H1 (cell line): ENCODE results near the gene HABP2. TPM values are rescaled to one million over a fixed set of nuclear protein-coding genes. Genes with fewer than 3 reads are reported as not detected.
A peak's percentile ranks its signal among the peaks of the same experiment; 100 is the strongest.

Experiments
- CTCF ChIA-PET: fragments of 300-600 bp; sonication (Branson Sonifier 250); formaldehyde crosslinking; loops from one replicate; lab custom pipeline; 2021; ENCODE audit not compliant: partially characterized antibody; lab: Charles Lee
- POLR2A ChIA-PET: fragments of 300-600 bp; sonication (Branson Sonifier 250); formaldehyde crosslinking; loops from one replicate; lab custom pipeline; 2021; ENCODE audit warnings: inconsistent platforms; ENCODE audit not compliant: partially characterized antibody; lab: Charles Lee
- DNase-seq, 2 experiments: peaks; one replicate each; pipeline versions ENCODE4 v3.0.0 to v3.0.0-alpha.2; 2010 to 2022; ENCODE audit warnings: low spot score in 2 of 2, low read depth in 1 of 2, mixed read lengths in 1 of 2
- FAIRE-seq: peaks from 2 replicates; lab custom pipeline; 2011; peaks lifted over from hg19 to GRCh38; lab: Jason Lieb, UNC
- H2AFZ ChIP-seq: 2 replicates; pipeline ENCODE4 v1.8.1; 2012; ENCODE audit warnings: low read length, inconsistent platforms
- H2AK5ac ChIP-seq: 2 replicates; pipeline ENCODE4 v1.6.1; 2013; ENCODE audit warnings: low read depth, low read length
- H2BK120ac ChIP-seq: replicated peaks from 2 replicates; pipeline ENCODE3; 2013; ENCODE audit warnings: low read depth, low read length, inconsistent platforms
- H2BK12ac ChIP-seq: 2 replicates; pipeline ENCODE4 v1.6.1; 2013; ENCODE audit warnings: low read depth, low read length
- H2BK15ac ChIP-seq: 2 replicates; pipeline ENCODE4 v1.6.1; 2013; ENCODE audit warnings: low read length
- H2BK20ac ChIP-seq: 2 replicates; pipeline ENCODE4 v1.6.1; 2013; ENCODE audit warnings: low read length
- H2BK5ac ChIP-seq: 2 replicates; pipeline ENCODE4 v1.6.1; 2013; ENCODE audit warnings: low read depth, low read length
- H3K14ac ChIP-seq: 2 replicates; pipeline ENCODE4 v1.6.1; 2013; ENCODE audit warnings: inconsistent platforms; ENCODE audit not compliant: insufficient read length
- H3K18ac ChIP-seq: 2 replicates; pipeline ENCODE4 v1.6.1; 2013; ENCODE audit warnings: low read length; ENCODE audit errors: extremely low read depth
- H3K23ac ChIP-seq: 2 replicates; pipeline ENCODE4 v1.6.1; 2013; ENCODE audit warnings: inconsistent platforms; ENCODE audit not compliant: insufficient read length
- H3K23me2 ChIP-seq: 2 replicates; pipeline ENCODE4 v1.6.1; 2013; ENCODE audit warnings: low read depth, low read length
- H3K27ac ChIP-seq: 2 replicates; pipeline ENCODE4 v1.6.1; 2011; ENCODE audit warnings: low read depth, low read length, inconsistent platforms
- H3K27me3 ChIP-seq, 4 experiments: replicated peaks in 1 of 4; 1 replicate in 1 of 4; 2 replicates in 3 of 4; pipeline versions ENCODE4 v1.6.1 to v1.8.1; 2011 to 2013; ENCODE audit warnings: low read length in 3 of 4, mild to moderate bottlenecking in 3 of 4, inconsistent platforms in 2 of 4, mixed read lengths in 2 of 4, moderate library complexity in 1 of 4; ENCODE audit not compliant: control insufficient read depth in 3 of 4, insufficient read depth in 3 of 4; ENCODE audit errors: extremely low read depth in 1 of 4
- H3K36me3 ChIP-seq, 4 experiments: 2 replicates each; pipeline versions ENCODE4 v1.6.1 to v1.8.1; 2011 to 2013; ENCODE audit warnings: mild to moderate bottlenecking in 4 of 4, low read length in 3 of 4, moderate library complexity in 2 of 4, control low read depth in 1 of 4, inconsistent platforms in 1 of 4; ENCODE audit not compliant: insufficient read depth in 4 of 4, control insufficient read depth in 2 of 4
- H3K4ac ChIP-seq: replicated peaks from 2 replicates; pipeline ENCODE3; 2013; ENCODE audit warnings: low read length, low read depth, mixed read lengths, inconsistent platforms; ENCODE audit not compliant: insufficient read length
- H3K4me1 ChIP-seq, 4 experiments: replicated peaks in 1 of 4; 1 replicate in 1 of 4; 2 replicates in 3 of 4; pipeline versions ENCODE4 v1.6.1 to v1.8.1; 2011 to 2013; ENCODE audit warnings: low read length in 3 of 4, inconsistent platforms in 2 of 4, mixed read lengths in 1 of 4; ENCODE audit not compliant: insufficient read depth in 4 of 4, control insufficient read depth in 3 of 4
- H3K4me2 ChIP-seq, 2 experiments: 2 replicates each; pipeline versions ENCODE4 v1.6.1 to v1.8.1; 2011 to 2013; ENCODE audit warnings: low read depth in 2 of 2, low read length in 2 of 2, control low read depth in 1 of 2, inconsistent platforms in 1 of 2, mild to moderate bottlenecking in 1 of 2; ENCODE audit not compliant: insufficient read depth in 1 of 2
- H3K4me3 ChIP-seq, 4 experiments: fragments of 200-600, 300-600 bp in 1 of 4; sonication (generic), shearing (Covaris generic), sonication (Bioruptor Twin) in 1 of 4; 2 replicates each; pipeline versions ENCODE4 v1.5.1 to v1.8.1; 2011 to 2016; ENCODE audit warnings: low read length in 4 of 4, low read depth in 3 of 4, control low read depth in 2 of 4, inconsistent platforms in 2 of 4, mild to moderate bottlenecking in 2 of 4, mixed read lengths in 1 of 4, moderate library complexity in 1 of 4; ENCODE audit not compliant: insufficient read depth in 2 of 4; ENCODE audit errors: extremely low read depth in 1 of 4
- H3K56ac ChIP-seq: replicated peaks from 2 replicates; pipeline ENCODE3; 2013; ENCODE audit warnings: low read depth, mild to moderate bottlenecking, mixed read lengths, low read length, inconsistent platforms; ENCODE audit not compliant: insufficient read length
- H3K79me1 ChIP-seq: 2 replicates; pipeline ENCODE4 v1.6.1; 2013; ENCODE audit warnings: low read depth, low read length, control low read depth
- H3K79me2 ChIP-seq, 2 experiments: 2 replicates each; pipeline versions ENCODE4 v1.6.1 to v1.8.1; 2012 to 2013; ENCODE audit warnings: low read length in 2 of 2, mild to moderate bottlenecking in 2 of 2, inconsistent platforms in 1 of 2; ENCODE audit not compliant: insufficient read depth in 2 of 2, control insufficient read depth in 1 of 2
- H3K9ac ChIP-seq, 4 experiments: replicated peaks in 1 of 4; 1 replicate in 1 of 4; 2 replicates in 3 of 4; pipeline versions ENCODE4 v1.6.1 to v1.8.1; 2011 to 2013; ENCODE audit warnings: low read depth in 3 of 4, low read length in 3 of 4, control low read depth in 2 of 4, mild to moderate bottlenecking in 2 of 4, moderate library complexity in 2 of 4, inconsistent platforms in 1 of 4; ENCODE audit errors: extremely low read depth in 1 of 4
- H3K9me3 ChIP-seq, 2 experiments: 2 replicates each; pipeline versions ENCODE4 v1.6.1 to v1.8.1; 2012 to 2013; ENCODE audit warnings: mild to moderate bottlenecking in 2 of 2, moderate library complexity in 2 of 2, control low read depth in 1 of 2, inconsistent platforms in 1 of 2, low read depth in 1 of 2, low read length in 1 of 2, mixed read lengths in 1 of 2; ENCODE audit not compliant: insufficient read depth in 2 of 2
- H4K20me1 ChIP-seq, 2 experiments: replicated peaks in 1 of 2; 2 replicates each; pipeline versions ENCODE3 to v1.8.1; 2011 to 2013; ENCODE audit warnings: inconsistent platforms in 2 of 2, low read length in 2 of 2, mild to moderate bottlenecking in 1 of 2; ENCODE audit not compliant: insufficient read depth in 2 of 2, control insufficient read depth in 1 of 2
- H4K5ac ChIP-seq: 2 replicates; pipeline ENCODE4 v1.6.1; 2013; ENCODE audit warnings: low read length, low read depth, mixed read lengths, inconsistent platforms; ENCODE audit not compliant: insufficient read length
- H4K8ac ChIP-seq: 2 replicates; pipeline ENCODE4 v1.8.0; 2013; ENCODE audit warnings: mild to moderate bottlenecking, moderate library complexity, low read length, inconsistent platforms; ENCODE audit not compliant: insufficient read depth; ENCODE audit errors: extremely low read depth
- H4K91ac ChIP-seq: replicated peaks from 2 replicates; pipeline ENCODE3; 2013; ENCODE audit warnings: low read length, mixed read lengths, inconsistent platforms; ENCODE audit not compliant: insufficient read length
- KDM4A ChIP-seq: IDR thresholded peaks from one replicate; pipeline ENCODE4 v1.7.1; 2012; ENCODE audit warnings: low read depth, mild to moderate bottlenecking, moderate library complexity, low read length, inconsistent platforms; ENCODE audit not compliant: severe bottlenecking
- SIX5 ChIP-seq: IDR thresholded peaks from 2 replicates; pipeline ENCODE4 v1.6.1; 2011; ENCODE audit warnings: mild to moderate bottlenecking, low read depth, low read length
- whole genome bisulfite sequencing, 2 experiments: shearing (Covaris generic) in 1 of 2; methylation state at CpG; one replicate each; pipeline versions ENCODE4 v1.1.6 to v1.1.7; 2013 to 2015; ENCODE audit warnings: low lambda C conversion rate in 2 of 2, mixed read lengths in 2 of 2, inconsistent platforms in 1 of 2, low coverage in 1 of 2, missing lambda C conversion rate in 1 of 2; ENCODE audit not compliant: insufficient replicate concordance in 2 of 2, insufficient coverage in 1 of 2, insufficient read length in 1 of 2; ENCODE audit errors: extremely low coverage in 1 of 2, missing lambda C conversion rate in 1 of 2; 5-methylcytosine and 5-hydroxymethylcytosine counted together
- polyA plus RNA-seq, 7 experiments: library from polyadenylated mRNA; depleted of rRNA in 3 of 7; stranded (reverse) in 5 of 7; unstranded in 2 of 7; fragments of >200 nt in 5 of 7; fragments of 200-250 nt in 2 of 7; gene quantifications; 1 replicate in 5 of 7; 2 replicates in 1 of 7; 4 replicates in 1 of 7; pipeline versions ENCODE4 v1.2.1 to v1.2.3, GENCODE V29; 2011 to 2013; ENCODE audit warnings: missing spikeins in 2 of 7, mixed read lengths in 2 of 7
- total RNA-seq: library from RNA; stranded (reverse); fragmentation: NEBNext Ultra II Directional; extraction: Animal tissue kit (Norgen Biotek cat#: 25700); gene quantifications from 2 replicates; pipeline ENCODE4 v1.2.1, GENCODE V29; 2021

HABP2 gene
- total and polyA plus RNA-seq, 2 of the 8 experiments (the other 6 are each of a cell fraction or from before 2014, with no cell fraction given) = not detected

GRCh38 chr10:113628607-113629153 lies 75.8 kb downstream of the HABP2 start:
- Histone ChIP-seq H3K4me3 (no peak overlapping the region), H3K9me3 (no peaks in the 10 kb centered on the region), H3K18ac (no peak overlapping the region), H2AFZ (no peak overlapping the region), H2BK5ac (no peak overlapping the region), H2AK5ac (no peak overlapping the region), H4K20me1 (no peaks in the 10 kb centered on the region), H3K4me1 (peaks cover 0 to 5% (median 0%) of the 10 kb centered on the region in 4 experiments; a peak in 2 of 7 replicates), H2BK12ac (no peak overlapping the region), H3K27me3 (no peaks in the 10 kb centered on the region; a peak in 2 of 7 replicates), H3K4ac (no peak overlapping the region), H3K23me2 (no peaks in the 10 kb centered on the region), H3K36me3 (no peaks in the 10 kb centered on the region), H2BK20ac (no peak overlapping the region), H3K79me2 (no peaks in the 10 kb centered on the region), H3K23ac (no peak overlapping the region), H3K14ac (peak overlapping the region; percentile 43), H4K91ac (no peak overlapping the region), H3K79me1 (no peaks in the 10 kb centered on the region), H2BK15ac (no peak overlapping the region), H3K9ac (no peak overlapping the region), H2BK120ac (no peak overlapping the region), H4K5ac (no peak overlapping the region), H4K8ac (no peak overlapping the region), H3K27ac (no peak overlapping the region), H3K56ac (no peak overlapping the region), H3K4me2 (no peak overlapping the region)
- TF ChIP-seq SIX5 (no peak), KDM4A (no peak)
- no peak for DNase-seq
- WGBS, 2 experiments = 88% methylated on average over 2 of the region's 2 CpGs; no CpG with 5 or more reads in 1 of the 2 experiments
- FAIRE-seq = no peak
- POLR2A ChIA-PET = interaction anchor here (0.7 kb wide), 1 partner anchor 21 kb away, joined by 3 read pairs; no protein-coding TSS in a partner anchor
- CTCF ChIA-PET = interaction anchor here (5.7 kb wide), 1 partner anchor 12 kb away, joined by 47 read pairs; no protein-coding TSS in a partner anchor
